Left renal cortex interstitium (tissue), 4 donors: Measurements from ENCODE around the gene NPW. TPM values are rescaled to one million over a fixed set of nuclear protein-coding genes. Genes with fewer than 3 reads are reported as not detected.

Source experiments
- DNase-seq, 4 donors: peaks; one replicate each; pipeline ENCODE4 v3.0.0-alpha.2; 2013; ENCODE audit warnings: low read depth in 4 of 4, low spot score in 2 of 4, missing footprints in 1 of 4
- polyA plus RNA-seq, 4 donors: library from polyadenylated mRNA; unstranded; fragments of 120-200 nt; gene quantifications; one replicate each; pipeline ENCODE4 v1.2.1, GENCODE V29; 2013; ENCODE audit not compliant: insufficient read length in 4 of 4

NPW gene
- polyA plus RNA-seq, 4 donors, result 3.0 to 16.3 (median 9.7) TPM

DNA sequence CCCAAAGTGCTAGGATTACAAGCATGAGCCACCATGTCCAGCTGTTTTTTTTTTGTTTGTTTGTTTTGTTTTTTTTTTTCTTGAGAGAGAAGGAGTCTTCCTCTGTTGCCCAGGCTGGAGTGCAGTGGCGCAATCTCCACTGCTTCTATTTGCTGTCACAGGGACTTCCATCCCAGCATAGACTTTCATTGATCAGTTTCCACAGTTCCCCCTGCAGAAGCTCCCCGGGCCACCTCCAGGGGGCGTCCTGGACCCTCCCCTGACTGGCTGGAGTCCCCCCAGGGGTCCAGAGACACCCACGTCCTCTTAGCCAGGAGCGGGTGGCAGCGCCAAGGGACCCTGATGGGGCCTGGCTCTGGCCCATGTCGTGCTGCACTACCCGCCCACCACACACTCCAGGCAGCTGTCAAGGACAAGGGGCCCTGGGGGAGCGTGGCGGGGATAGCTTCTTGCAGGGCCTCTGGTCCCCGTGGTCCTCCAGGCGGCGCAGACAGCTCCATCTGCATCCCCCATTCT lies 3.1 kb upstream of the NPW start:
- no peak for DNase-seq

DNA sequence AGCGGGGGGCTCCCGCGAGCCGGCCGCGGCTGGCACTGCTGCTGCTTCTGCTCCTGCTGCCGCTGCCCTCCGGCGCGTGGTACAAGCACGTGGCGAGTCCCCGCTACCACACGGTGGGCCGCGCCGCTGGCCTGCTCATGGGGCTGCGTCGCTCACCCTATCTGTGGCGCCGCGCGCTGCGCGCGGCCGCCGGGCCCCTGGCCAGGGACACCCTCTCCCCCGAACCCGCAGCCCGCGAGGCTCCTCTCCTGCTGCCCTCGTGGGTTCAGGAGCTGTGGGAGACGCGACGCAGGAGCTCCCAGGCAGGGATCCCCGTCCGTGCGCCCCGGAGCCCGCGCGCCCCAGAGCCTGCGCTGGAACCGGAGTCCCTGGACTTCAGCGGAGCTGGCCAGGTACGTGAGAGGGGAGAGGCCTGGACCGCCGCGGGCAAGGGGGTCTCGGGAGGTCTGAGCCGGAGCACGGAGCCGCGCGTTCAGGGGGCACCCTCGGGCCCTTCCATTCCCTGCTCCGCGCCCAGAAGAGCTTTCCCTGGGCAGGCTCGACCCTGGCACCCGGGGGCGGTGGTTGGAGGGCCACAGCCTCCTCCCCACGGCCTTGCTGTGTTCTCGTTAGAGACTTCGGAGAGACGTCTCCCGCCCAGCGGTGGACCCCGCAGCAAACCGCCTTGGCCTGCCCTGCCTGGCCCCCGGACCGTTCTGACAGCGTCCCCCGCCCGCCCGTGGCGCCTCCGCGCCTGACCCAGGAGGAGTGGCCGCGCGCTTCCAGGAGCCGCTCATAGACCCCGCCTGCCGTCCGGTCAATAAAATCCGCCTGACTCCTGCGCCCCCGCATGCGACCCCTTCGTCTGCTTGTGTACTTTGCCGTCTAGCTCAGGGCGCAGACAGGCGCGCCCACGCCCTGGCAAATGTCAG lies 591 bp downstream of the NPW start:
- DNase-seq, result no peak

- DNase-seq, result no peak
These were observed 3.1 kb downstream of the NPW start for GRCh38 chr16:2022723-2023091.

DNA sequence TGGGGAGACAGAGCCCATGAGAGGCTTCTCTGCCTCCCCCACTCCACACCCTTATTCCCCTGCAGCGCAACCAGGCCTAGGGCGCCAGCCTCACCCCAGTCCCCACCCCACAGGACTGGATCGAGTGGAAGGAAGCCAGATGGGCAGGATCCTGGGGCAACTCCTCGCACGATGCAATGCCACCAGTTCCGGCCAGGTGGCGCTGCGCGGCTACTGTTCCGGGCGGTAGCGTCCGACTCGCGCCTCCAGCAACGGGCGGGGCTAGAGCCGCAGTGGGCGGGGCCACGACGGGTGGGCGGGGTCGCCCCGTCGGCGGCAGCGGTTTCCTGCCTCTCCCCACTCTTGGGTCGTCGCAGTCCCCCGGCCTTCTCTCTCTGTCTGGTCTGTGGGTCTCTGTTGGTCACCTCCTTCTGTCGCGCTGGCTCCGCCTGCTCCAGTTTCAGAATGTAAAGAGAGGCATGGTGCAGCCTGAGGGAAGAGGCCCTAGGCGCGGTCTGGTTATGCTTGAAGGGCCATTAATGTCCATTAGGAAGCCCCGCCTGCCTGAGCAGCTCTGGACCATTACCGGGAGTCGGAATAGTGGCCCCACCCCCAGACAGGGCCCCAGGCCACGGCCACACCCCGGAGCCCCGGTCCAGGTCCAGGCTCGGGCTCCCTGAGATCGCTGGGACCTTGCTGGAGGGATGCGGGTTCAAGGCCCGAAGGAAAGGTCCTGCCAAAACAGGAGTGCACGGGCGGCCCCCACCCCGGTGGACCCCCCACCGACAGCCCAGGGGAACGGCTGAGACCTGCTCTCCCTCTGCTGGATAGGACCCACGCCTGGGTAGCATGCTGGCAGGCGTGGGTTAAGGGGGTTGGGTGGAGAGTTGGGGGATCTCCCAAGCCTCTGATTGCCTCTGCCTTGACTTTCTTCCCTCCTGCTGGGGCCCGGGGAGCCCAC lies 3.8 kb downstream of the NPW start:
- DNase-seq, result peak in 1 of 4 donors; percentile 86

GRCh38 chr16:2024032-2024420 lies 4.4 kb downstream of the NPW start:
- DNase-seq, result no peak

- DNase-seq, result no peak
These were observed 5.7 kb downstream of the NPW start for GRCh38 chr16:2025251-2025650.

GRCh38 chr16:2025878-2026460 lies 6.4 kb downstream of the NPW start:
- no peak for DNase-seq

DNA sequence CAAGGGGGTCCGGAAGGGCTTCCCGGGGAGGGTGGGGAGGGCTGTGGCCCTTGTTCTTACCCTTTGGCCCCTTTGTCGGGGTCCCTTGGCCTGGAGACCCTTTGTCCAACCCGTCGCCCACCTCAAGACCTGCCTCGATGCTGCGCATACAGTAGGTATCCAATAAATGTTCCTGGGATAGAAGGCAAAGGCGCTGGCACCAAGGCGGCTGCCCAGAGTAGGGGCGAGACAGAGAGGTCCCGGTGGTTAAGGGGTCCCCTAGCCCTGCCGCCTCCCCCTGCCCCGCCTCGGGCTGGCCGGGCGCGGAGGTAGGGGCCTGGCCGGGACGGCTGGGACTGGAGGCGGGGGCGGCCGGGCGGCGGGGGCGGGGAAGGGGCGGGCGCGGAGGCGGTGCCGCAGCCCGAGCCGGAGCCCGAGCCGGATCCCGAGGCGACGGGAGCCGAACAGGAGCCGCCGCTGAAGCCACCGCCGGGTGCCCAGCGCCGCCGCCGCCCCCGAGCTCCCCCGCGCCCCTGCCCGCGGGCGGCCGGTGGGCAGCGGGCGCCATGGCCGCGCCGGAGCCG lies 7.0 kb downstream of the NPW start, which contains the start of gene NHERF2:
Gene NHERF2 (plus strand): TSS at position 442 of the 563 bp plus-strand sequence. CDS start 104 bp downstream, at position 546.
- no peak for DNase-seq

- DNase-seq, result no peak
These were observed 7.7 kb downstream of the NPW start for GRCh38 chr16:2027024-2028010.

DNA sequence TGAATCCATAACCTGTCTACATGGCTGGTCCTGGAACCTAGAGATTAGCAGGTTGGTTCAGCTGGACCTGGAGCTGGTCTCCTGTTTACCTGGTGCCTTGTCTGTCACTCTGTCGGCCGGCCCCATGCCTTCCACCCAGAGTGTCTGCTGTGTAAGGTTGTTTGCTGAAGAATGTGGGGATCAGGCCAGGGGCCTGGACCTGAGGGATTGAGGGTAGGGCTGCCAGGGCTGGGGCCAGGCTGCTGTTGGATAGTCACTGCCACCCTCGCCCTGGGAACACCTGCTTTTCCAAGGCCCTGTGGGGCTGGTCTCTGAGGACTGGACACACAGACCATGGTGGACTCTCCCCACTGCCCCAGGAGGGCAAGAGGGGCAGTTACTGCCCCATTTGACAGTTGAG lies 8.6 kb downstream of the NPW start:
- DNase-seq, result no peak

- DNase-seq, result no peak
These were observed 9.1 kb downstream of the NPW start for GRCh38 chr16:2028620-2029220.

GRCh38 chr16:2029350-2029749 lies 9.8 kb downstream of the NPW start:
- DNase-seq, result no peak

DNA sequence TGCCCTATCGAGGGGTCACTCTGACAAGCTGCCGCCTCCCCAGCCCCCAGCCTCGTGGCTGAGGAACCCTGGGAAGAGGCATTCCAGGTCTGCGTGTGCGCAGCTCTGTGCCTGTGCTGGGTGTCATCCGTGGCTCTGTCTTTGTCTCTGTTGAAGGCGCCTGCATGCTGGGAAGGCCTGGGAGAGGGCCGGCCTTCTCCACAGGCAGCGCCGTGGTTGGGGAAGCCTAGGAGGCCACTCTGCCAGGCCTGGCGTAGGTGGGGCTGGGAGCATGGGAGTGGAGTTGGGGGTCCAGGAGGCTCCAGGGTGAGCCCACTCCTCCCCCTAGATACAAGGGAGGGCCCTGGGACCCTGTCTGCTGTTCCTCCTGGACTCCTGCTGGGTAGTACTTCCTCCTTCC lies 10.5 kb downstream of the NPW start:
- DNase-seq, result no peak

DNA sequence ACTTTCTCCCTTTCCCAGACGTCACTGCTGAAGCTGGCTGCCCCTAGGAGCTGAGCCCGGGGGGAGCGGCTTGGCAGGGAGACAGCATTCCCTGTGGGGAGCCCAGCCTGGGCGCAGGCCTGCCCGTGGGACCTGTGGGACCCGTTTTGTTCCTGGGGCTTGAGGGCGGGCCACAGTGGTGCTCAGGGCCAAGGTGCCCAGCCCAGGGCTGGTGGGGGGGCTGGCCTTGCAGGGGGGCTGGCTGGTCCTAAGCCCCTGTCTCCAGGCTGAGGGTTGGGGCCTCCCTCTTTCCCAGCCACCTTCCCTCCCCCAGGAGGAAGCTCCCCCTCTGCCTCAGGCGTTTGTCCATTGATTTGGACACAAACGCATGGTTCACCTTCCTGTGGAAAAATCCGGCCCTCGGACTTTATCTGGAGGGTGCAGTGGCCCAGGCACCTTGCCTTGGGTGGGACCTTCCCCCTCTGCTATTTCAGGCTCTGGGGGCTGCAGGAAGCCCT lies 11.5 kb downstream of the NPW start:
- DNase-seq, result no peak

- no peak for DNase-seq
These were observed 12.9 kb downstream of the NPW start for GRCh38 chr16:2032285-2033056.

GRCh38 chr16:2033057-2033908 lies 13.7 kb downstream of the NPW start:
- no peak for DNase-seq
